GM18858 (cell line): ENCODE results near the gene CABP2.
"Not testable (repeated sequence)": the region's sequence is repeated elsewhere in the genome, so short reads cannot be mapped to it uniquely, and the experiment has no call there.

Source experiments
- ATAC-seq: cut with Tn5 transposase; IDR thresholded peaks from one replicate; pipeline ENCODE4 v1.9.1; 2021; ENCODE audit not compliant: unreplicated experiment

Gene CABP2

DNA sequence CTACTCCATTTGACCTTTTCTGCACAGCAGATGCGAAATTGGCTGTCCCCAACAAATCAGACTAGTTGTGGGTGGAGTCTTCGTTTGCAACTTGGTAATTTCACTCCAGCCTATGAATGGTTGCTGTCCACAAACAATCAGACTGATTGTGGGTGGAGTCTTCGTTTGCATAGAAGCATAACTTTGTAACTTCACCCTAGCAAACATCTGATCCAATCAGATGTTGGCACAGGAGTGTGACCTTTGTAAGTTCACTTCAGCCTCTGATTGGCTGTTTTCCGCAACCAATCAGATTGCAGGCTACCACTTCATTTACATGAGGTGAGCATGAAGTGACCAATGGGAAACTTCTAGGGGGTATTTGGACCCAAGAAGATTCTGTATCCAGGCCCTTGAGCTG lies 16.3 kb upstream of the CABP2 start:
- no peak for ATAC-seq

DNA sequence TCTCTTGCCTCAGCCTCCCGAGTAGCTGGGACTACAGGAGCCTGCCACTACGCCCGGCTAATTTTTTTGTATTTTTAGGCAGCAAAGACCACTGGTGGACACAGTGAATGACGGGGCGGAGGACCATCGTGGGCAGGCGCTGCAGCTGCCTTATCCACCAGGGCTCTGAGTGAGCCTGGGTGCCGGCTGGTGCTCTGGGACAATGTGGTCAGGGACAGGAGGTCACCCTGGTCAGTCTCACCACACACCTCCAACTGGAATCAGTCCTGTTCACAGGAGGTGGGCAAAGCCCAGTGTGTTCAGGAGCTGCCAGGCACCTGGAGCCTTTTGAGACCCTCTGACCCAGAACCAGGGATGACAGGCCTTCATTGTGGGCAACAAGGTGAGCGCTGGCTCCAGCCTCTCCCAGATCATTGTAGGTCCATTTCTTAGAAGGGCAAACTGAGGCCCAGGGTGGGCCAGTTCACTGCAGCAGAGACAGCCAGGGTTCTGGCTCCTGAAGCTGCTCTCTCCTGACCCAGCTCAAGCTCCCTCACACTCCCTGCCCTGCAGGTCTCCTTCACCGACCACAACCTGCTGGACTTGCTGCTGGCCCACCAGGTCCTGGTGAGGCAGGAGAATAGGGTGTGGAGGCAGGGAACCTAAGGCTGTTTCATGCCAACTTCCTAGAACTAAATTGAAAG lies 15.7 kb upstream of the CABP2 start:
- no peak for ATAC-seq

DNA sequence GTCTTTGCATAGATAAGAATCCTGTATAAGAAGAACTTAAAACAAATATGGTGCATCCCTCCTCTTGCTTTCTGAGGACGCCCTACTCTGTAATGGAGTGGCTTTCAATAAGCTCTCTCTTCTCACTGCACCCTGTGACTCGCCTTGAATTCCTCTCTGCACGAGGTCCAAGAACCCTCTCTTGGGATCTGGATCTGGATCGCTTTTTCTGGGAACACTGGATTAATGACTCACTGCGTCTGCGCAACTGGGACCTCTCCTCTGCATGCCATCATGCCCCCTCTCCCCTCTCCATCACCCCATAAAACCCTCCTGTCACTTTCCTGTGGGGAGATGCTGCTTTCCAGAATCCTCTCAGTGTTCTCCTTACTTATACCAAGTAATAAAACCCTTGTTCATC lies 15.1 kb upstream of the CABP2 start:
- ATAC-seq = no peak

DNA sequence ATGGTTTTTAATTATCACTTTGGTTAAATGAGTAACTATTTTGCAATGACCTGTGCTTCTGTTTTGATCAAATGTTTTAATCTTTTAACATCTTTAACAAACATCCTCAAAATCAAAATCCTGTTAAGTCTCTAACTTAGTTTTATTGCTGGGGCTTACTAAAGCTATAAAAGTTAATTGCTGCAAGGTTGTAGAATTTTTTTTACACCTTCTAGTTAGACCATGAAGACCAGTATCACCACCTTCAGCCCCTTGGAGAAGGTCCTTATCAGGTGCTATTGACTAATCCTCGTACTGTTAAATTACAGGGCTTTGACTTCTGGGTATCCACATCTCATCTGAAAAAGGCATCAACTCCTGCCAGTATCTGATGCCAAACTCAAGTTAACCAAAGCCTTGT lies 12.3 kb upstream of the CABP2 start:
- no peak for ATAC-seq

DNA sequence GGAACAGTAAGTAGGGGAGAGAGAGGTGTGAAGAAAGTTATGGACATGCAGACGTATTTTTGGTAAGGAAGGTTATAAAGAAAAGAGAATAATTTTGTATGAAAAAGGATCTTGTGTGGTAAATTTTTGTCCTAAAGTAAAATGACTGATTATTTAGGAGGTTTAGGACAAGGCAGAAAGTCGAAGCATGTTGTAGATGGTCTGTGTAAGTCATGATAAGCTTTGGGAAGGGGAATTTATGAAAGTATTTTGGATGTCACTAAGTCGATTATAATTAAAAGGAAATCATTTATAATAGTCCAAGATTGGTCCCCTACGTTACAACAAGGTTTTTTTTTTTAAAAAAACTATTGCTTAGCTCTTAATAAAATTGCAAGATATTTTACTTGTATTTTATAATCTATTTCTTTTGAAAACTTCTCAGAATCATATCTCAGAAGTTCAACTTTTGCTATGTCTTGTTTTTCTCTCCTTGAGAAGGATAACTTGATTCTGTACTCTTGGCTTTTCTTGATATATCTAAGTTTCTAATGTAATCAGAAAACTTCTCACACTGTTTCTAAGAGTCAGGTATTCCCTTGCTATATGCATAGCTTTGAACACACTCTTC lies 10.9 kb upstream of the CABP2 start:
- no peak for ATAC-seq

DNA sequence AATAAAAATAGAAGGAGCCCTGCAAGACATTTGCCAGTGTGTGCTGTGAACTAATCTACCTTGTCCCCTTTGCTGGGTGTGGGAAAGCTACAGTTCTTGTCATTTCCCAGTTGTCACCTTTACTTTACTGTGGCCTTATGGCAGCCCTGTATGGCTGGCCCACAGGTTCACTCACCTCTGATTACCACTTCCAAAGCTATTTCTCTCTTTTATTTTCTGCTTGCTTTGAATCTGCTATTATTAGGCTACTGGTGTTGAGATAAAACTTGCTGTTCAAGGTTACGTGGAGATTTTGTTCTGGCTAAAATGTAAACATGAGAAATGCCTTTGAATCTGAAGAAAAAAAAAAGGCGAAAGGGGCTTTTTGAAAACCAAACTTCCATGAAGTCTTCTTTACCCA lies 9.6 kb upstream of the CABP2 start:
- no peak for ATAC-seq

DNA sequence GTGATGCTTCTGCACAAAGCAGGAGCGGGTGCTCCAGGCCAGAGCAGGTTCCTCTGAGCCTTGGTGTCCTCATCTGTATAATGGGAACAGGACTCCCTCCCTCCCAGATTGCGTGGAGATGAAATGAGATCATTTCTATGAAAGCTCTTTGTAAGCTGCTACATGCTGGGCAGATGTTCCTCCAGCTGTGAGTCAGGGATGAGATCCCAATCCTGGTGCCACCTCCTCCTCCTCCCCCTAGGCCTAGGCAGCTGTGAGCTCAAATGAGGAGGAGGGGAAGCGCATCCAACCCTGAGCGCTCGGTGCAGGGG lies 7.0 kb upstream of the CABP2 start:
- ATAC-seq = no peak

DNA sequence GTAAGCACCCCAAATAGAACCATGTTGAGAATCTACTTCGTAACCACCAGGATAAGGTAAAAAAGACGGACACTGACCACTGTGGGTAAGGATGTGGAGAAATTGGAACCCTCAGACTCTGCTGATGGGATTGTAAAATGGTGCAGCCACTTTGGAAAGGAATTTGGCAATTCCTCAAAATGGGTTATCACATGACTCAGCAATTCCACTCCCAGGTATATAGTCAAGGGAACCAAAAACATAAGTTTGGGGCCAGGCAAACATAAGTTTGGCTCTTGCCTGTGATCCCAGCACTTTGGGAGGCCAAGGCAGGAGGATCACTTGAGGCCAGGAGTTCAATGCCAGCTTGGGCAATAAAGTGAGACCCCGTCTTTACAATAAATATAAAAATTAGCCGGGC lies 5.1 kb upstream of the CABP2 start:
- ATAC-seq = no peak

DNA sequence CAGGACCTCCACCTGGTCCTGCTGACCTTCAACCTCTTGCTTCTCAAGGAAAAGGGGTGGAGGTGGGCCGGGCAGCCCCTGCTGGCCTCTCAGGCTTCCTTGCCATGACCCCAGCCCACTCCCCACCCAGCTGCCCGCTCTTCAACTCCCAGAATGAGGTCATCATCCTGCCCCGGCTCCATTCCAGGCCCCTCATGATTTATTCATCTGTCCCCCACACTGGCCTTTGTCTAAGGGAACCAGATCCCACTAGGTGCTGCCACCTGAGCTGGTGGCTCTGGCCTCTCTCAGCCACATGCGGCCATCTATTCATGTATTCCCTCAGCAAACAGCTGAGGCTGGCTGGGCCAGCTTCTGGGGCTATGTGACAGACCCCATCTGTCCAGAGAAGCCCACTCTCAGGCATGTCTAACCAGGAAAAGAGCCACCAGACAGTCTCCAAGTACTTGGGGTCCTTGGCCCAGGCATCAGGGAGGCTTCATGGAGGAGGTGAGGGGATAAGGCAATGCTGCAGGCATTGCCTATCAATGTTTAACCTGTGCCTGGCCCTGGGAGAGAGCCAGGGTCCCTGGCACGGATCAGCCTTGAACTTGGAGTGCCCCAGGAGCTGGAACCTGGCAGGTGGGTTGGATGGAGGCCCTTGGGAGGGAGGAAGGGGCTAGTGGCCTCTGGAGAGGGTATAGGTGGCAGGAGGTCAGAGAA lies 2.2 kb upstream of the CABP2 start:
- ATAC-seq = no peak

DNA sequence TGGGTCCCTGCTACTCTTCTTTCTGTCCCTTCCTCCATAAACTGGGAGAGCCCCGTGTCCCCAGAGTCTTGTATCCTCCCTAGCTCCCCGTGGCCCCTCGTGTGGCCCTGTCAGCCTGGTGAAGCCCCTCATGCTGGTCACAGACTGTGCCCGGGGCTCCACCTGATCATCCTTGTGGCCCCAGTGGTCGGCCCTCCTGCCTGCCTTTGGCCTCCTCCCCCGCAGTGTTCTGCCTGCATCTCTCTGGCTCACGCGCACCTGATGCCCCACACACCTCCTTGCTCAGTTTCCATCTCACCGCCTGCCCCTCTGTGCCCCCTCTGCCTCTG lies 1.2 kb upstream of the CABP2 start:
- ATAC-seq = no peak

DNA sequence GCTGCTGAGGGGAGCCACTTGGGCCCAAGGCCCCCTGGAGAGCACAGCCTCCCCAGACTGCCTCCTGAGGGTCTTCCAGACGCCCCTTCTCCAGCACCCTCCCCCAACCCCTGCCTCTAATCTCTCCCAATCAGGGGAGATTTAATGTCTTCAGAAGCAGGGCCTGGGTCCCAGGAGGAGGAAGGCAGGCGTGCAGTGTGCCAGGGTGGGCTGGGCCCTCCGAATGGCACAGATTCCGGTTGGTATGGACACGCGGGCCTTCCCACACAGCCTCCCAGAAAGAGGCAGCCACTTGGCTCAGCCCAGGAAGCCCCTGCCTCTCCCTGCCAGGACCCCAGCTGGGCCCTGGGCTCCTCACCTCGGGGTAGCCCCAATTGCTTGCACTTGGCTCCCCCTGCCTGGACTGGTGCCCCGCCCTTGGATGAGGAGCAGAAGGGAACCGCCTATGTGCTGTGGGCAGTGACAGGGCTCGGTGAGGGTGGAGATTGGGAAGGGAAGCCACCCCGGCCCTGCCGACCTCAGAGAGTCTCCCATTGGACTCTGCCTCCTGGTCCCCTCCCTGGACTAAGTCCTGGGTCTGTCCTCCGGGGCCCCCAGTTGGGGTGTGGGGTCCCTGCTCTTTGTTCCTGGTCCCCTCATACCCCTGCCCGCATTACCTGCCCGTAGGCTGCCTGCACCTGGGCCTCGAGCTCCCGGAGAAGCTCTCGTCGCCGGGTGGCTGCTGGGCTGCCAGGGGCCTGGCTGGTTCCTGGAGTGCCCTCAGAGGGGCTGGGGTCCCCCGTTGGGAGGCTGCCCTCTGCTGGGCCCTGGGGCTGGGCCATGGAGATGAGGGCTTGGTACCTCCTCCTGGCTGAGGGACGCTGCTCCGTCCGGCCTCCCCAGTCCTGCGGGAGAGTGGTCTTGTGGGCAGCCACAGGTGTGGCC lies 572 bp upstream of the CABP2 start:
- ATAC-seq = no peak

DNA sequence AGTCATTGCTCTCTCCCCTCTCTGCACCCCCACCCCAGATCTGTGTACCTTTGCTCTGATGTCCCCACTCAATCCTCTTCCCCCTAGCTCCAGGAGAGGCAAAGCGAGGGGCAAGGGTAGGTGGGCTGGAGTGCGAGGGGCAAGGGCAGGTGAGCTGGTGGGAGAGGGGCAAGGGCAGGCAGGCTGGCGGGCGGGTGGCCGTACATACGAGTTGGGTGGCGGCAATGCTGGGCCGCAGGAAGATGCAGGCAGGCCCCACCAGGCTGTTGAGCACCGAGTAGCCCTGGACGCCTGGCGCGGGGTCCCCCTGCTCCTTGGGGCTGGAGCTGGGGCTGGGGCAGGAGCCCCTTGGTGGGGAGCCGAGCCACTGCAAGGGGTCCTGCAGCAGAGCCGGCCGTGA lies 908 bp downstream of the CABP2 start:
- ATAC-seq = no peak

DNA sequence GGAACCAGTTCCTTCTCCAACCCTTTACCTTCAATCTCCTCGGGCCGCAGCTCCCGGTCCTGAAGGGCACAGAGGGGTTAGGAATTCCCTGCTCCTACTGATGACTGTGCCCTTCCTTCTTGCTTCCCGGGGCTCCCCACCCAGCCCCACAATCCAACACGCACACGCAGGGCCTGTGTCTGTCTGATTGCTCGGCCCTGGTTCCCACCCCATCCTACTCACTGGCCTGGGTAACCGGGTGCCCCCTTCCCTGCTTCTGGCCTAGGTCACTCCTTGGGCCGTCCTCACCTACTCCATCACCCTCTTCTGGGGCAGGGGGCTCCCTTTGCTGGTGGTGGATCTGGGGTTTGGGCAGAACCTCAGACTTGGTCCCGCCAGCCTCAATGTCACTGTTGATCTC lies 1.3 kb downstream of the CABP2 start:
- no peak for ATAC-seq

DNA sequence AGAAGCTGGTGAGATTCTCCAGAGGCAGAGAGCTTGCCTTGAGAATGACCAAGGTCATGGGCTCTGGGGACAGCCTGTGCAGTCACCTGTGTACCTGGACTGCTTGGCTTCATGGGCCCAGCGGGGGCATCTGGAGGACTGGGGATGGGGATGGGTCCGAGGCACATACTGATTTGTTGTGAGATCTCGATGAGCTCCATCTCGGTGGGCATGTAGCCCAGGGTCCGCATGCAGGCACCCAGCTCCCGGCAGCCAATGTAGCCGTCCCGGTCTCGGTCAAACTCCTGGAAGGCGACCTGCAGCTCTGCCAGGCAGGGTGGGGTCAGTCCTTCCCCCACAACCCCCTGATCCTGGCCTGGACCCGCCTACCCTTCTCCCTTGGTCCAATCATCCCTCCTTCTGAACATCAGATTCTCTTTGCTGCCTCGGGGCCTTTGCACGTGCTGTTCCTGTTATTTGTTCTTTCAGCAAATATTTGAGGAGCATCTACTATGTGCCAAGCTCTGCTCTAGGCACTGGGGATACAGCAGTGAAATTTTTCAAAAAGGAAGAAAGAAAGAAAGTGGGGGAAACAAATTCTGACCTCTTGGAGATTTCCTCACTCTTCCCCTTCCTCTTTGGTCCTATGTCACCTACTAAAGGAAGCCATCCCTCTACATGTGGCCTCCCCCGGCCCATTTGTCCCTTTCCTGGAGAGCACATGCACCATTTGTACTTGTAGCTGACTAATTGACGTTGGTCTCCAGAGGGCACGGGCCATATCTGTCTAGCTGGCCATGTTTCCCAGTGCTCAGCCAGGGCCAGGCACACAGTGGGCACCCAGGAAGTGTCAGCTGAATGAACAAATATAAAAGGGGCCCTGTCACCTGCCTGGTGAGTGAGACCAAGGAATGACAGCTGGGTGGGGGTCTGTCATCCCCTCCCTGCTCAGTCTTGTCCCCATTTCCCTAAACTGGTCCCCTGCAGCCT lies 2.1 kb downstream of the CABP2 start:
- ATAC-seq = no peak

DNA sequence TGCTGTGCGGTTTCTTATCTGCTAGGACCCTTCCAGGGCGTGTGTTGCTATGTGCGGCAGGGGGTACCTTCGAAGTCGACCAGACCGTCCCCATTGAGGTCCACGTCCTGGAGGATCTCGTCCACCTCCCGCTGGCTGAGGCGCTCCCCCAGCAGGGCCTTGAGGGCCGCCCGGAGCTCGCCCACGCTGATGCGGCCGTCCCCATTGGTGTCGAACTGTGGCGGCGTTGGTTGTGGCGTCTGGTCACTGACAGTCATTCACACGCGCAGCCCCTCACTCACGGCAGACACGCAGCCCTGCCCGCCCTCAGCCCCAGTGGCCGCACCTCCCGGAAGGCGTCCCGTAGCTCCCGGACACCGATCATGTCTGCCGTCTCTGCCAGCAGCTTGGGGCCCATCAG lies 3.5 kb downstream of the CABP2 start:
- ATAC-seq = no peak

DNA sequence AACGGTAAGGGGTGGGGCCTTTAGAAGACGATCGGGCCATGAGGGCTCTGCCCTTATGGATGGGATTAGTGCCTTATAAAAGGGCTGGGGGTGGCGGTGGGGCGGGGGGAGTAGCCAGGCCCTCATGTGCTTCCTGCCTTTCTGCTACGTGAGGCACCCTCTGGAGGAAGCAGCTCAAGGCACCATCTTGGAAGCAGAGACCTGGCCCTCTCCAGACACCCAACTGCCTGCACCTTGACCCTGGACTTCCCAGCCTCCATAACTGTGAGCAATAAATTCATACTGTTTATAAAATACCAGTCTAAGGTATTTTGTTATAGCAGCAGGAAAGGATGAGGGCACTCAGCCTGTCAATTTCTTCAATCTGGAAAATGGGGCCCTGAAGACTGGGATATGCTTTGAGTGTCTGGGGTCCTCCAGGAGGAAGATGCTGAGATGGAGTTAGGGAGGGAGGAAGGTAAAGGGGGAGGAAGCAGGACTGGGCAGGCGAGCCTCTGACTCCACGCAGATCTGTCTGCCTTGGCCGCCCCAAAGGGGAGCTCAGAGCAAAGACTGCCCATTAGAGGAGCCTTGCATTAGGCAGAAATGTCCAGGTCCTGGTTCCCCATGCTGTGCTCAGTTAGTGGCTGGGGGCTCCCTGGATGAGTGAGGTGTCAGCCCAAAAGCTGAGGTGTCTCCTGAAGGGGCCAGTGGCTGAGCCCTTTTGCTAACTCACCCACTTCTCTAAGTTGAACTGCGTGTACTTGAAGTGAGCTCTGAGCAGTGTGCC lies 5.3 kb downstream of the CABP2 start:
- ATAC-seq = no peak

DNA sequence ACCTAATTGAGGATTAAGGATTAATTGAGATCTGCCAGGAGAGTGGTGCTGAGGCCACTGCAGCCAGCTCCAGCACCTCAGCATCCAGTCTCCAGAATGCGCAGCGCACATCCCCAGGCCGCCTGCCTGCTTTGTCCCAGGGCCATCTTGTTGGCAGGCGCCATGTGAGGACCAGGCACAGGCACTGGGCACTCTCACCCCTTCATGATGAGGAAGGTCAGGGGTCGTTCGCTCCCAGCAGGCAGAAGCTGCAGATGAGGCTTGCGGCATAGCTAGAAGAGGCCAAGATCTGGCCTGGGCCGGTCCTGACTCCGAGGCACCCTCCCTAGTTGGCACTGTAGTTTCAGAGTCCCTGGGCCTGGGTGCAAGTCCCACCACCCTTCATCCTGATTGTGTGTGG lies 6.4 kb downstream of the CABP2 start:
- no peak for ATAC-seq

DNA sequence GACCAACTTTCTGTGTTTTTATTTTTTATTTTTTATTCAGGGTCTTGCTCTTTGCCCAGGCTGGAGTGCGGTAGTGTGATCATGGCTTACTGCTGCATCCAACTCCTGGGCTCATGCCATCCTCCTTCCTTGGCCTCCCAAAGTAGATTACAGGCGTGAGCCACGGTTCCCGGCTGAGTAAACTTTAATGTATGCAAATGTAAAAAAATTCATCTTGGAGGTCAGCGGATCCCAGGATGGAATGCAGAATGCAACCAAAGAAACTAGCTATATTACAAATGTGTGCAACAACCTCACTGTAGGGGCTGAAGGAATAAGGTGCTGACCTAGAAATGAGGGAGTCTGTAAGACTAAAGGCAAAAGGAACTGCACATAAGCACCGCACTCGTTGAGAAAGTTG lies 9.1 kb downstream of the CABP2 start:
- no peak for ATAC-seq

DNA sequence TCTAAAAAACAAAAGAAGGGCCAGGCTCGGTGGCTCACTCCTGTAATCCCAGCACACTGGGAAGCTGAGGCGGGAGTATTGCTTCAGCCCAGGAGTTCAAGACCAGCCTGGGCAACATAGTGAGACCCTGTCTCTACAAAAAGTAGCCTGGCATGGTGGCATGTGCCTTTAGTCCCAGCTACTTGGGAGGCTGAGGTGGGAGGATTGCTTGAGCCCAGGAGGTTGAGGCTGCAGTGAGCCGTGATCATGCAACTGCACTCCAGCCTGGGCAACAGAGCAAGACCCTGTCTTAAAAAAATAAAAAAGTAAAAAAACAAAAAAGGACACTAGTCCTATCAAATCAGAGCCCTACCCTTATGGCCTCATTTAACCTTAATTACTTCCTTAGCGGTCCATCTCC lies 11.7 kb downstream of the CABP2 start:
- not testable (repeated sequence) for ATAC-seq

DNA sequence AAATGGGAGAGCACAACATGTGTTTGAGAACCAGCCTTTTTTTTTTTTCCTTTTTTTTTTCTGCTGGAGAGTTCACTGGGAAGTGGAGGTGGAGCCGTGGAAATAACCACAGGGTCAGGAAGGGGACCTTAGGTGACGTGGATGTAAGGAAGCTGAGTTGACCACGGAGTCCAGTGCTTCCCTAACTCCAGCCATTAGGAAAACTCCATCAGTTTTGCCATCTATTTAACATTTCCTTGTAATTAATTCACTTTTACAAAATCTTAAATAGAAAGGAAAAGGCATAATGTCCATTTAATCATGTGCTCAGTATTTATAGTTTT lies 13.3 kb downstream of the CABP2 start:
- no peak for ATAC-seq
